HG03175 (cell line): ENCODE measurements around the gene ZNF334.
A peak's percentile ranks its signal among the peaks of the same experiment; 100 is the strongest.

ENCODE experiments used
- ATAC-seq: cut with Tn5 transposase; IDR thresholded peaks from one replicate; pipeline ENCODE4 v1.9.1; 2021; ENCODE audit warnings: mild to moderate bottlenecking, moderate library complexity; ENCODE audit not compliant: unreplicated experiment

Gene ZNF334

GRCh38 chr20:46546298-46546697 lies 32.9 kb upstream of the ZNF334 start:
- no peak for ATAC-seq

GRCh38 chr20:46545827-46546138 lies 32.4 kb upstream of the ZNF334 start:
- no peak for ATAC-seq

GRCh38 chr20:46545077-46545826 lies 31.9 kb upstream of the ZNF334 start:
- peak; percentile 58 for ATAC-seq

DNA sequence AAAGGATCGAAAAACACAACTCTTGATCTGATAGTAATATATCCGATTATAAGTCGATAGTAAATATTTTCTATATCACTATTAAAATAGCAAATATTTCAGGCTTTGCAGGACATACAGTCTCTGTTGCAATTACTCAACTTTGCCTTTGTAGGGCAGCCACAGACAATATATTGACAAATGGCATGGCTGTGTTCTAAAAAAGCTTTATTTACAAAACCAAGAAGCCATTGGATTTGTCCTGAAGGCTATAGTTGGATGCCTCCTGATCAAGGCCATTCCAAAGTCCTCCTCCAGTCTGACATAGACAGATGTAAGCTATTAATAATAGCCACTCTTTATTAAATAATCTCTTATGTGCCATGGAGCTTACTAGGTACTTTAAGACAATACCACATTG lies 31.2 kb upstream of the ZNF334 start:
- ATAC-seq, result no peak

- ATAC-seq, result no peak
Observed at GRCh38 chr20:46543959-46544358, 30.6 kb upstream of the ZNF334 start.

- ATAC-seq, result no peak
Observed at GRCh38 chr20:46543033-46543432, 29.7 kb upstream of the ZNF334 start.

DNA sequence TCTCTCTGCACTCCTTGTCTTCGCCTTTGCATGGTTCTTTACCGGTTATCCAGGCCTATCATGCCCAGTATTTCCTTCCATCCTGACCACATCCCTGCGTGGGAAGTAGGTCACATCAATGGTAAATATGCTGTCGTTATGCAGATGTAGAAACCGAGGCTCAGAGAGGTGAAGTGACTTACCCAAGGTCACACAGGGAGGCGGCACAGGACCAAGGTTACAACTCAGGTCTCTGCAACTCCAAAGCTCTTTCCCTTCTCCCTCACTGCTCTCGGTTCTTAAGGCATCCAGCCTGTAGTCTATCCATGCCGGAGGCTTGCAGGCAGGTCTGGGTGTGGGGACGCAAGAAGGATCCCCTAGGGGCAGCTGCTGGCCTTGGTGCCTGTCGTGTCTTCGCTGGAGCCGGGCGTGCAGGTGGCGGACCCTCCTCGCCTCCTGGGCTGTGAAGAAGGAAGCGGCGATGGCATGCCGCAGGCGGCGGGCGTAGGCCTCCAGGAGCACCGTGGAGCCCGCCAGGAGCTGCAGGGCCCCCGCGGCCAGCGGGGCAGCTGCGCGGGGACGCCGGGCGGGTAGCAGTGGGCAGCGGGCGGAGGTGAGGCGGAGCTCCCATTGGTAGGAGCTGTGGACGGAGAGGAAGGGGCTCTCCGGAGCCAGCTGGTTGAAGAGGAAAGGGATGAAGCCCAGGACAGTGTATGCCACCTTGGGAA lies 28.0 kb upstream of the ZNF334 start:
- no peak for ATAC-seq

- ATAC-seq, result no peak
Observed at GRCh38 chr20:46539113-46539512, 25.8 kb upstream of the ZNF334 start.

GRCh38 chr20:46530640-46531039 lies 17.3 kb upstream of the ZNF334 start:
- no peak for ATAC-seq

DNA sequence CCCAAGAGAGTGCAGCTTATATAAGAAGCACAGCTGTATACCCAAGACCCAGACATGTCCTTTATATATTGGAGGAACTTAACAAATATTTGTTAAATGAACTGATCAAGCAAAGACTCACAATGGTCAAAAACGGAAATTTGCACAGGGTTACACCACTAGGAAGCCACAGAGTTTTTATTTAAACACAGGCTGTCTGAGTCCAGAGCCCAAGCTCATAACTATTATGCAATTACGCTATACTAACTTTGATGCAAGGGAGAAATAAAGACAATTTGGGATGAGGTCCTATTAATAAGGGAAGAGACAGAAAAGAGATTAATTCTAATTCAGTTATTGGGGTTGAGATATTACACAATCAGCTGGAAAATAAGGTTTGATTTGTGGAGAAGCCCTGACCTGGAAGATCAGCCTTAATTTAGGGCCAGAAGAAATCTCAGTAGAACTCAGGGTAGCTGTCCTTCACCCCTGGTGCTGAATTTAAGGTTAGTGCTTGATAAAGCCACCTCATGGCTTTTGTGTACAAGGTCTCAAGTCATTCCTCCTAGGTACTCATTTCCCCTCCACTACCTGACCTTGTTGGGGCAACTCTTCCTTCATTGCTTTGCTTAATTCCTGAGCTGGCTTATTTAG lies 10.5 kb upstream of the ZNF334 start:
- ATAC-seq, result no peak

DNA sequence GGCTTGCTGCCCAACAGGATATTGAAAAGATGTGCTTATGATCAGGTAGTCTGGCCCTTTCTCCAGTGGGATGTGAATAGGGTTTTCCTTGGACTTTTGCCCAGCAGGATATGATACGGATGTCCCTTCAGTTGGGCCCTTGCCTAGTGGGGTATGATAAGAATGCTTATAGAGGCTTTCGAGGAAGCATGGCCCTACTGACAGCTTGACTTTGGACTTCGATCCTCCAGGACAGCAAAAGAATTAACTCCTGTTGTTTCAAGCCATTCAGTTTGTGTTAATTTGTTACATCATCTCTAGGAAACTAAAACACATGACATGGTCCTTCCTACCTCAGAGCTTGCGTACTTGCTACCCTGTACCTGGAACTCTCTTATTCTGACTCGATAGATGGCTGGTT lies 9.7 kb upstream of the ZNF334 start:
- no peak for ATAC-seq

DNA sequence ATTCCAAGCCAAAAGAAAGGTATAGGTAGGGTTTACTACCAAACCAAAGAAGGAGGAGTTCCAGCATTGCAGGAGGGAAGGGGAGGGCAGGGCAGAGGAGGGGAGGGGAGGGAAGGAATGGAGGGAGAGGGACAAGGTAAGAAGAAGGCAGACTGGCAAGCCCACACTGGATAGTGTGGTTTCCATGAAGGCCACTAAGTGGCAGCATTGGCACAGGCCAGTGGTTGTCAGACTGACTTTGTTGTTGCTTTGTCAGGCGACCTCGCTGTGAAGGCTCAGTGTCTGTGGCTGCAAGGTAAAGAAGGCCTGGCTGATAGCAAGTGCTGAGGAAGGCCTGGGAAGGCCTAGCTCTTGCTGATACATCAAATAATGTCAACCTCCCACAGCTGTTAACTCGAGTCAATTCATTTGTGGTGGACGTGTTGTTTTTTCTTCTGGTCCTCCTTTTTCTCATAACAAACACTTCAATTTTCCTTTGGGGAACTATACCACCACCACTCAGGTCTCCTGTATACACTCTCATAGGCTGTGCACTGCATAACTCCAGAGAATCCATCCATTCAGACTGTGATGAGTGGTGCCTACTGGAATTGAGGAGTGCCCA lies 7.7 kb upstream of the ZNF334 start:
- peak; percentile 55 for ATAC-seq

GRCh38 chr20:46520540-46520939 lies 7.2 kb upstream of the ZNF334 start:
- no peak for ATAC-seq

DNA sequence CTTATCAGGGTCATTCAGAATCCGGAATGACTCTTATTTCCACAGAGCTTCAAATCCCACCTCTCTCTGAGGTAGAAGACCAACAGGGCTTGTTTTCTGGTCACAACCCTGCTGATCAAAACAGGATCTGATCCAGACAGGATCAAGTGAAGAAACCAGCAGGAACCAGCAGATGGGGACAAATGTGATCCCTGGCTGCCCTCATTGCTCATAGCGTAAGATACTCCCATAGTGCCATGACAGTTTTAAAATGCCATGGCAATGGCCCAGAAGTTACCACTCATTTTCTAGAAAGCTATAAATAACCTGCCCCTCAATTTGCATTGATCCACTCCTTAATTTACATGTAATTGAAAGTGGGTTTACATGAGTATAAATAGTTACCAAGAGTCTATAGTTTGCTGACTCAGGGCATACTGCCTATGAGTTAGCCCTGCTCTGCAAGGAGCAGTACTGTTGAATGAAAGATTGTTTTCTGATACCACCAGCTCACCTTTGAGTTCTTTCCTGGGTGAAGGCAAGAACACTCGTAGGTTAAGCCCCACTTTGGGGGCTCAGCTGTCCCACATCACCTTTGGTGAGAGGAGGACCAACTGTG lies 6.2 kb upstream of the ZNF334 start:
- ATAC-seq, result no peak

DNA sequence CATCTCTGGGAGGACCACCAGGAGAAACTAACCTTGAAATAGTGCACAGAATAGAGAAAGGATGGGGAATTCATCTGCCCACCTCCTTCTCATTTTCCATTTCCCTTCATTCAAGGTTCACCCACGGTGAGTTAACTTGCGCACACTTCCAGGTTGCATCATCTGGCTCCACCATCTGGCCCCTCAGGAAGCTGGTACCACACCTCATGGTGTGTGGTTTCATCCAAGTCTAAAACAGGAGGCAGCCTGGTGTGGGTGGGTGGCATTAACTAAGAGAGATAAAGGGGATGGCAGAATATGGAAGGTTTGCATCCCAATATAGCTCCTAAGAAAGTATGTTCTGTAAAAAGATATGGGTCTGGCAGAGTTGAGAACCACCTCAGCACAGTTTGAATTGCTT lies 3.8 kb downstream of the ZNF334 start:
- no peak for ATAC-seq

GRCh38 chr20:46507760-46508407 lies 5.5 kb downstream of the ZNF334 start:
- ATAC-seq, result no peak

GRCh38 chr20:46505506-46505905 lies 7.9 kb downstream of the ZNF334 start:
- no peak for ATAC-seq

GRCh38 chr20:46501961-46502360 lies 11.4 kb downstream of the ZNF334 start:
- no peak for ATAC-seq

DNA sequence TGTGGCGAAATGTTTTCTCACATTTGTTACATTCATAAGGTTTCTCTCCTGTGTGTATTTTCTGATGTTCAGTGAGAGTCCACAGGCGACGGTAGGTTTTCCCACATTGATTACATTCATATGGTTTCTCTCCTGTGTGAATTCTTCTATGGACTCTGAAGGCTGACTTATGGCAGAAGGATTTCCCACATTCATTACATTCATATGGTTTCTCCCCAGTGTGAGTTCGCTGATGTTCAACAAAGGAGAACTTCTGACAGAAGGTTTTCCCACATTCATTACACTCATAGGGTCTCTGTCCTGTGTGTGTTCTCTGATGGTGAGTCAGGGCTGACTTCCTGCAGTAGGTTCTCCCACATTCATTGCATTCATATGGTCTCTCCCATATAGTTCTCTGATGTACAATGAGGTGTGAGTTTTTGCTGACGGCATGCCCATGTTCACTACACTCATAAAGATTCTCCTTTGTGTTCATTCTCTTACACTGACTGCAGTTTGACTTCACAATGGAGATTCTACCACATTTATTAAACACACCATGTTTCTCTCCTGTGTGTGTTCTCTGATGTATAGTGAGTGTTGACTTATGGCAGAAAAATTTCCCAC lies 11.9 kb downstream of the ZNF334 start:
- ATAC-seq, result no peak

- ATAC-seq, result no peak
Observed at GRCh38 chr20:46494077-46494476, 19.3 kb downstream of the ZNF334 start.

GRCh38 chr20:46491354-46491753 lies 22.0 kb downstream of the ZNF334 start:
- no peak for ATAC-seq
